H1 (cell line): Measurements from ENCODE around the gene UBTD2.

ENCODE experiments used
- BACH1 ChIP-seq: IDR thresholded peaks from 2 replicates; pipeline ENCODE4 v1.6.1; 2012; ENCODE audit warnings: low read length, improper control_type of control experiment
- EP300 ChIP-seq, 2 experiments: IDR thresholded peaks; 1 replicate in 1 of 2; 2 replicates in 1 of 2; pipeline ENCODE4 v1.6.1; 2011 to 2012; ENCODE audit warnings: low read depth in 2 of 2, low read length in 2 of 2, mild to moderate bottlenecking in 2 of 2, borderline replicate concordance in 1 of 2, inconsistent platforms in 1 of 2, moderate library complexity in 1 of 2
- SIX5 ChIP-seq: IDR thresholded peaks from 2 replicates; pipeline ENCODE4 v1.6.1; 2011; ENCODE audit warnings: mild to moderate bottlenecking, low read depth, low read length
- SRF ChIP-seq: IDR thresholded peaks from 2 replicates; pipeline ENCODE4 v1.6.1; 2011; ENCODE audit warnings: mild to moderate bottlenecking, low read depth, low read length, moderate library complexity
- TAF1 ChIP-seq: IDR thresholded peaks from 2 replicates; pipeline ENCODE4 v1.6.1; 2011; ENCODE audit warnings: mild to moderate bottlenecking, low read depth, low read length
- TF ChIP-seq, protein P1 (sequence below): IDR thresholded peaks from 2 replicates; pipeline ENCODE4 v1.6.1; 2012; ENCODE audit warnings: inconsistent platforms
- TF ChIP-seq, protein P2 (sequence below), 3 experiments: IDR thresholded peaks; 1 replicate in 2 of 3; 2 replicates in 1 of 3; pipeline versions ENCODE4 v1.5.1 to v1.6.1; 2011; ENCODE audit warnings: low read length in 3 of 3, mild to moderate bottlenecking in 3 of 3, inconsistent platforms in 2 of 3, low read depth in 1 of 3, moderate library complexity in 1 of 3; ENCODE audit not compliant: insufficient read depth in 1 of 3; ENCODE audit errors: control extremely low read depth in 1 of 3

DNA sequence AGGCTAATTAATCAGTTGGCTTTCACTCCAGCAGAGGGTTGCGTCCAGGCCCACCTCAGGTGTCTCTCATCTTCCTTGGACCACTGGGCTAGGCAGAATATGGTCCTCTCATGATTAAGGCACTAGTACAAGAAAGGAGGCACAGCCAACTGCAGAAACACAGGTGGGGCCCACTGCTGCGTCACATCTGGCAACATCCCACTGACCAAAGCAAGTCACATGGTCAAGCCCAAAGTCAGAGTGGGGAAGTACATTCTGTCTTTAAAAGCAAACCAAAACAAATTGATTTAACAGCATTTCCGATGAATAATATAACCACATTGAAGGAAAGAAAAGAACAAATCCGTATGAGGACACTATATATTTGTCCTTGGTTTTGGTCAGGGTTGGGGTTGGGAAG, 28.0 kb upstream of the UBTD2 start:
- TF ChIP-seq, protein P1, sequence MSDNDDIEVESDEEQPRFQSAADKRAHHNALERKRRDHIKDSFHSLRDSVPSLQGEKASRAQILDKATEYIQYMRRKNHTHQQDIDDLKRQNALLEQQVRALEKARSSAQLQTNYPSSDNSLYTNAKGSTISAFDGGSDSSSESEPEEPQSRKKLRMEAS: no peak
- TF ChIP-seq, protein P2, sequence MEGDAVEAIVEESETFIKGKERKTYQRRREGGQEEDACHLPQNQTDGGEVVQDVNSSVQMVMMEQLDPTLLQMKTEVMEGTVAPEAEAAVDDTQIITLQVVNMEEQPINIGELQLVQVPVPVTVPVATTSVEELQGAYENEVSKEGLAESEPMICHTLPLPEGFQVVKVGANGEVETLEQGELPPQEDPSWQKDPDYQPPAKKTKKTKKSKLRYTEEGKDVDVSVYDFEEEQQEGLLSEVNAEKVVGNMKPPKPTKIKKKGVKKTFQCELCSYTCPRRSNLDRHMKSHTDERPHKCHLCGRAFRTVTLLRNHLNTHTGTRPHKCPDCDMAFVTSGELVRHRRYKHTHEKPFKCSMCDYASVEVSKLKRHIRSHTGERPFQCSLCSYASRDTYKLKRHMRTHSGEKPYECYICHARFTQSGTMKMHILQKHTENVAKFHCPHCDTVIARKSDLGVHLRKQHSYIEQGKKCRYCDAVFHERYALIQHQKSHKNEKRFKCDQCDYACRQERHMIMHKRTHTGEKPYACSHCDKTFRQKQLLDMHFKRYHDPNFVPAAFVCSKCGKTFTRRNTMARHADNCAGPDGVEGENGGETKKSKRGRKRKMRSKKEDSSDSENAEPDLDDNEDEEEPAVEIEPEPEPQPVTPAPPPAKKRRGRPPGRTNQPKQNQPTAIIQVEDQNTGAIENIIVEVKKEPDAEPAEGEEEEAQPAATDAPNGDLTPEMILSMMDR (IDR thresholded peaks at IDR 0.05; ENCODE audit: control extremely low read depth in 1 of 3, insufficient read depth in 1 of 3, low read depth in 1 of 3, low read length in 3 of 3): no peak
- TF ChIP-seq BACH1 (no peak), SRF (no peak), EP300 (IDR thresholded peaks at IDR 0.05; ENCODE audit: borderline replicate concordance in 1 of 2, low read depth in 2 of 2, low read length in 2 of 2) (no peak), SIX5 (no peak), TAF1 (no peak)
